Measurements from ENCODE around the gene LRRC71.

GRCh38 chr1:156881663-156882062, 38.8 kb upstream of the LRRC71 start:
- TF ChIP-seq POLR2A (IDR thresholded peaks at IDR 0.05; ENCODE audit: low read length) (no peak), GATA1 (IDR thresholded peaks at IDR 0.05; ENCODE audit: low read depth, low read length) (no peak)

Data from erythroblast (primary cell).